Kidney (tissue), 14 donors: ENCODE results near the gene IRF2BP2. TPM values are rescaled to one million over a fixed set of nuclear protein-coding genes. Genes with fewer than 3 reads are reported as not detected.

ENCODE experiments used
- DNase-seq, 5 donors: peaks; one replicate each; pipeline ENCODE4 v3.0.0-alpha.2; 2013 to 2020
- FAIRE-seq: peaks from 2 replicates; lab custom pipeline; 2012; peaks lifted over from hg19 to GRCh38; lab: Jason Lieb, UNC
- H3K27ac ChIP-seq, 2 donors: one replicate each; pipeline ENCODE4 v1.7.0; 2013; ENCODE audit warnings: low read depth in 2 of 2, low read length in 2 of 2, inconsistent platforms in 1 of 2
- H3K27me3 ChIP-seq: one replicate; pipeline ENCODE4 v1.7.1; 2013; ENCODE audit warnings: low read length, inconsistent platforms; ENCODE audit not compliant: control insufficient read depth, insufficient read depth
- H3K36me3 ChIP-seq, 3 donors: one replicate each; pipeline versions ENCODE4 v1.7.0 to v1.7.1; 2013; ENCODE audit warnings: low read length in 3 of 3, control low read depth in 1 of 3, inconsistent platforms in 1 of 3; ENCODE audit not compliant: insufficient read depth in 3 of 3, control insufficient read depth in 2 of 3
- H3K4me1 ChIP-seq, 3 donors: one replicate each; pipeline versions ENCODE4 v1.7.0 to v1.7.1; 2013; ENCODE audit warnings: low read length in 3 of 3, inconsistent platforms in 1 of 3, low read depth in 1 of 3; ENCODE audit not compliant: control insufficient read depth in 2 of 3, insufficient read depth in 2 of 3
- H3K4me3 ChIP-seq, 3 donors: one replicate each; pipeline versions ENCODE4 v1.7.0 to v1.8.1; 2013; ENCODE audit warnings: low read length in 3 of 3, control low read depth in 1 of 3, inconsistent platforms in 1 of 3
- H3K9ac ChIP-seq, 3 donors: one replicate each; pipeline versions ENCODE4 v1.7.0 to v1.7.1; 2013; ENCODE audit warnings: low read length in 3 of 3, control low read depth in 1 of 3, inconsistent platforms in 1 of 3
- H3K9me3 ChIP-seq, 3 donors: one replicate each; pipeline versions ENCODE4 v1.7.0 to v1.7.1; 2013; ENCODE audit warnings: low read length in 3 of 3, control low read depth in 1 of 3, inconsistent platforms in 1 of 3; ENCODE audit not compliant: control insufficient read depth in 2 of 3, insufficient read depth in 1 of 3
- CTCF ChIP-seq: IDR thresholded peaks from 3 replicates; pipeline ENCODE4 v1.5.1; 2012; ENCODE audit warnings: mild to moderate bottlenecking, moderate library complexity, borderline replicate concordance; ENCODE audit not compliant: insufficient read depth; ENCODE audit errors: extremely low read depth
- intact Hi-C: fragments of 100-400 bp; cut with DNase I; formaldehyde crosslinking; loops from one replicate; pipeline ENCODE4 v1.11.1; 2022
- polyA plus RNA-seq: library from polyadenylated mRNA; stranded (reverse); fragments of 350-450 nt; fragmentation: Illumina TruSeq; extraction: RNeasy Lipid Tissue Mini Kit (QIAGEN cat#74804); gene quantifications from one replicate; pipeline ENCODE4 v1.2.3, GENCODE V29; 2014; ENCODE audit warnings: low read depth, low replicate concordance; ENCODE audit not compliant: insufficient read depth
- total RNA-seq: library from RNA; stranded (reverse); fragmentation: NEBNext Ultra II Directional; extraction: Animal tissue kit (Norgen Biotek cat#: 25700); gene quantifications from one replicate; pipeline ENCODE4 v1.2.1, GENCODE V29; 2021
- donor health status: control.
- donor health status: control.
- donor health status: control.
- donor health status: control.
- donor health status: control.
- donor health status: DM: yes; HTN: yes; CAD: no.
- donor health status: Normal renal cell carcinoma (clear cell type).

Gene IRF2BP2
- total and polyA plus RNA-seq, 2 donors from 2014 or later: 53.8 to 130 TPM

GRCh38 chr1:234620272-234621126, 10.5 kb upstream of the IRF2BP2 start:
- FAIRE-seq: no peak

GRCh38 chr1:234619794-234620247, 9.8 kb upstream of the IRF2BP2 start:
- Histone ChIP-seq H3K27ac (peak overlapping the region; percentile 2 to 68), H3K27me3 (no peaks in the 10 kb centered on the region), H3K9me3 (no peaks in the 10 kb centered on the region), H3K36me3 (no peaks in the 10 kb centered on the region), H3K9ac (peak overlapping the region; percentile 2 to 27 (median 13)), H3K4me1 (peaks cover 15 to 47% (median 20%) of the 10 kb centered on the region in 3 donors), H3K4me3 (peak overlapping the region in 2 of 3 donors; percentile 30 to 39)
- TF ChIP-seq CTCF: no peak
- intact Hi-C loops: loop anchor here (10.0 kb wide), 3 partner anchors 105 to 365 kb away; no protein-coding TSS in a partner anchor
- FAIRE-seq: no peak
- DNase-seq: peak in 2 of 5 donors; percentile 90 to 92

More at GRCh38 chr1:234620272-234621126, 10.5 kb upstream of the IRF2BP2 start:
- Histone ChIP-seq H3K27me3 (no peaks in the 10 kb centered on the region), H3K9me3 (no peaks in the 10 kb centered on the region), H3K36me3 (no peaks in the 10 kb centered on the region), H3K9ac (peak overlapping the region; percentile 2 to 27 (median 13)), H3K27ac (peak overlapping the region; percentile 2 to 68), H3K4me1 (peaks cover 15 to 47% (median 20%) of the 10 kb centered on the region in 3 donors), H3K4me3 (peak overlapping the region in 2 of 3 donors; percentile 30 to 39)
- TF ChIP-seq CTCF: no peak
- intact Hi-C loops: no loop called here
- DNase-seq: peak in 3 of 5 donors; percentile 9 to 56 (median 37)

GRCh38 chr1:234619071-234619480, 9.1 kb upstream of the IRF2BP2 start:
- no peak for FAIRE-seq
- intact Hi-C loops: loop anchor here (10.0 kb wide), 3 partner anchors 106 to 366 kb away; no protein-coding TSS in a partner anchor
- H3K4me3 ChIP-seq: no peak overlapping the region

More at GRCh38 chr1:234619071-234619480, 9.1 kb upstream of the IRF2BP2 start:
- no peaks in the 10 kb centered on the region for H3K9me3 ChIP-seq
- H3K4me1 ChIP-seq: peaks cover 15 to 43% (median 24%) of the 10 kb centered on the region in 3 donors
- H3K27ac ChIP-seq: peak overlapping the region; percentile 24 to 50
- H3K9ac ChIP-seq: peak overlapping the region in 1 of 3 donors; percentile 41
- H3K36me3 ChIP-seq: no peaks in the 10 kb centered on the region
- no peaks in the 10 kb centered on the region for H3K27me3 ChIP-seq
- no peak for TF ChIP-seq CTCF
- peak in 1 of 5 donors; percentile 20 for DNase-seq
